GOT3 (cell line): ENCODE results near the gene USP25.

Source experiments
- DNase-seq: peaks from one replicate; lab custom pipeline; 2025; ENCODE audit warnings: mixed read lengths; lab: John Stamatoyannopoulos, UW

USP25 gene

DNA sequence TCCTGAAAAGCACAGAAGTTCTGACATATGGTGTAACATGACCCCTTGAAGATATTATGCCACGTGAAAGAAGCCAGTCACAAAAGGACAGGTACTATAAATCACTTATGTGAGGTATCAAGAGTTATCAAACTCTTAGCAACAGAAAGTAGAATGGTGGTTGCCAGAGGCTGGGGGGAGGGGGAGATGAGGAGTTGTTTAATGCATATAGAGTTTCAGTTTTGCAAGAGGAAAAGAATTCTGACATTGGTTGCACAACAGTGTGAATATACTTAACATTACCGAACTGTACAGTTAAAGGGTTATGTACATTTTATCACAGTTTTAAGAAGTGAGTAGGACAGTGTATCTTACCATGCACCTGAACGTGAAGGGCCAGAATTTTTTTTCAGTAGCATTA, 80.0 kb downstream of the USP25 start:
- no peak for DNase-seq

DNA sequence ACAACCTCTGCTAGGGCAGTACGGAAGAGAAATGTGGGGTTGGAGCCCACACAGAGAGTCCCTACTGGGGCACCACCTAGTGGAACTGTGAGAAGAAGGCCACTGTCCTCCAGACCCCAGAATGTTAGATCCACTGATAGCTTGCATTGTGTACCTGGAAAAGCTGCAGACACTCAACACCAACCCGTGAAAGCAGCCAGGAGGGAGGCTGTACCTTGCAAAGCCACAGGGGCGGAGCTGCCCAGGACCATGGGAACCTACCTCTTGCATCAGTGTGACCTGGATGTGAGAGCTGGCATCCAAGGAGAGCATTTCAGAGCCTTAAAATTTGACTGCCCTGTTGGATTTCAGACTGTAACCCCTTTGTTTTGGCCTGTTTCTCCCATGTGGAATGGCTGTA, 85.5 kb downstream of the USP25 start:
- DNase-seq = no peak

DNA sequence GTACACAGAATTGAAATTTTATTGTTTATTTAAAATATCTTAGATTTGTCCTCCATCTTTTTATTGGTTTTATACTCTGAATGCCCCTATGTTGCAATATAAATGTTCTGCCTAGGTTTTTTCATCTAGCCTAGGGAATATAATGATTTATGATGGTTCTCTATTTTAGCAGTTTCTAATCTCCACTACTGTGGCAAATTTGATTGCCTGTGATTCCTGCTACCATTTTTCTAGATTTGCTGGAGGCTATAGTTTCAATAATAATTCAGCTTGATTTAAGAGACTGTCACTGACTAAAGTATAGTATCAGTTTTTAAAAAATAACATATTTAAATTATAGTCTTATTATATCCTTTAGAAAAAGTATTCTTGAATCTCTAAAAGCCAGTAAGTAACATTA, 90.5 kb downstream of the USP25 start:
- no peak for DNase-seq

DNA sequence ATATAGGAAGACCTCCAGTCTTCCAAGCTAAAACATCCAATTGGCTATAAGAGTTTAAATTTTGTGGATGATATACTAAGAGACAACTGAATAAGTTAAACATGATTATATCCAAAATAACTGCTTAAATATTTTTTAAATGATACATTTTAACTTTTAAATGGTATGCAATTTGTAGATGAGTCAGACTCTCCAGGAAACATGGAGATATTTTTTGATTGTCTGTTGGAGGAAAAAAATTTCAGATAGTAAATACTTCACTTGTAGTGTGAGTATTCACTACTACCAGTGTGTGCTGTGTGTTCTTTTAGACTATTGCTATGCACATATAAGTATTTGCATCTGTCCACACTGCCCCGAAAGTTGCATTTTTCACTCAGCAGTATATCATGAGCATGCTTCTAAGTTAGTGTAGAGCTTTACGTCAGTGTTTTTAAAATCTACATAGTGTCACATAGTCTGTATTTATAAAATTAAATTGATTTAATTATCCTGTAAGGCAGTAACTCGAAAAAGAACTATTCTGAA, 91.1 kb downstream of the USP25 start:
- no peak for DNase-seq

DNA sequence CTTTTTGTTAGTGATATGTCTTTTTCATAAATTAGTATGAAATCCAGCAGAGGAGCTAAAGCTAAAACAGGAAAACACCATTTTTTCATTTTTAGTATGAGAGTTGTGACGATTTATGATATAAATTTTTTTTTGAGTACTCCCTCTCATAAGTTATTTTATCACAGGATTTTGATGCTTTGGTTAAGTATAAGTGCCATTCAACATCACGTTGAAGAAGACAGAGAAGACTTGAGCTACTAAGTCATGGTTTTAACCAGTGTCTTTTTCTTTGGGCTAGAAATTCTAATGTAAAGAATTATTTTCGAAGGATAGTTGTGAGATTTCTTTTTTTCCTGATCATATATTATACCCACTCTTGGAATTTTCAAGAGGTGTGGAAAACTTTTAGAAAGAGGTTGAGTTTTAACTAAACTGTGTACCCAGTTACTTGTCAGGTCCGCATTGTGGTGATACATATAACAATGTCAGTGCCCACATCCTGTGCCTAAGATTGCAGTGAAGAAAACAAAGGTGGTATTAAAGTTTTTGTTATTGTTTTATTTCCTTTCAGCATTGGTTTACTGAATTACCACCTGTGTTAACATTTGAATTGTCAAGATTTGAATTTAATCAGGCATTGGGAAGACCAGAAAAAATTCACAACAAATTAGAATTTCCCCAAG, 93.8 kb downstream of the USP25 start:
- DNase-seq = no peak

DNA sequence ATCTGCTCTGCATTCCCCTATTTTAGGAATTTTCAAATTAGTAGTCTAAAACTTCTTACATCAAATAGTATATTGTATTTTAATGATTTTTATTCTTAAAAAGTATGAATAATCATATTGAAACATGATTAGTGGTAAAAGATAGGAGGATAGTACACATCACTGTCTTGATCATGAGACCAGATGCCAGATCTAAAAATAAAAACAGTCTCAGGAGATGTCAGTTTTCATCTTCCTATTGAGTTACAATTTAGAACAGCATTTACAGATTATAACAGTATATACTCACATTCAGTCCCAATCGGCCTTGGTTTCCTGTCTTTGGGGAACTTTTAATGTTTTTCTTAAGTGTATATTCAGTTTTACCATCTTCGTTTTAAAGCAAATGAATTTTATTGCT, 95.9 kb downstream of the USP25 start:
- DNase-seq = no peak

DNA sequence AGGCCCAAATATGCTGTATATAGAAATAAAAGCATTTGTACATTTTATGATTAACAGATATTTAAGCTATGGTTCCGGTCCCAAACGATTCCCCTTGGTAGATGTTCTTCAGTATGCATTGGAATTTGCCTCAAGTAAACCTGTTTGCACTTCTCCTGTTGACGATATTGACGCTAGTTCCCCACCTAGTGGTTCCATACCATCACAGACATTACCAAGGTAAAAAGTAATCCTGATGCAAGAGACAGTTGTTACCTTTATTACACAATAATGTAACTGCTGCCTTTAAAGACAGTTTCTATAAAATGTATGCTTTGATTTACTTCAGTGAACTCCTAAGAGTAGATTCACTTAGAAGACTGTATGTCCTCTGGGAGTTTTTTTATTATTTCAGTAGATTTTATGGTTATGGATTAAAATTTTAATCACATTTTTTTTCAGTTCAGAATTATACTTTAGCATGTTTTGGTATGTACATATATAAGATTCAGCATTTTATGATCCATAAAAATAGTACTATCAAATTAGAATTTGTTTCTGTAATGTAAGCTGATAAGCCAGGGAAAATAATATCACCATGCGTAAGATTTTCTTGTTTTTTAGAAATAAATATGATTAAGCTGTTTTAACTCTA, 96.5 kb downstream of the USP25 start:
- no peak for DNase-seq

DNA sequence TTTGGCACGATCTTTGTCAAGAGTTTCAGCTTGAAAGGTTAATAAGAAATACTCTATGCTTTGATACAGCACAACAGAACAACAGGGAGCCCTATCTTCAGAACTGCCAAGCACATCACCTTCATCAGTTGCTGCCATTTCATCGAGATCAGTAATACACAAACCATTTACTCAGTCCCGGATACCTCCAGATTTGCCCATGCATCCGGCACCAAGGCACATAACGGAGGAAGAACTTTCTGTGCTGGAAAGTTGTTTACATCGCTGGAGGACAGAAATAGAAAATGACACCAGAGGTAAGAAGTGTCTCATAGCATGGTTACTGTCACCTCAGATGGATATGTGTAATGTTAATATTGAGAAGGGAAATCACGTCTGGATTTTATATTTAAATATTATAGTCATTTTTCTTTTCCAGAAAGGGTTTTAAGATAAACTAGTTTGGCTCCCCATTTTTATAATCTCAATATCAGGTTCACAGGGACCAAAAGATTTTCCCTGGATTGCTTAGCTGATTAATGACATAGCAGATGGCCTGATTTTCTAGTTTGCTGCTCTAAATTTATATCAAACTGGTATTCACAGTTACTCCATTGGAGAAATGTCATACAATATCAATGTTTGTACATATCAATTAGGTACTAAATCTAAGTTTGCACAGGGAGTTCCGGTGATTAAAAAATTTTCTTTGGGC, 97.3 kb downstream of the USP25 start:
- DNase-seq = no peak

DNA sequence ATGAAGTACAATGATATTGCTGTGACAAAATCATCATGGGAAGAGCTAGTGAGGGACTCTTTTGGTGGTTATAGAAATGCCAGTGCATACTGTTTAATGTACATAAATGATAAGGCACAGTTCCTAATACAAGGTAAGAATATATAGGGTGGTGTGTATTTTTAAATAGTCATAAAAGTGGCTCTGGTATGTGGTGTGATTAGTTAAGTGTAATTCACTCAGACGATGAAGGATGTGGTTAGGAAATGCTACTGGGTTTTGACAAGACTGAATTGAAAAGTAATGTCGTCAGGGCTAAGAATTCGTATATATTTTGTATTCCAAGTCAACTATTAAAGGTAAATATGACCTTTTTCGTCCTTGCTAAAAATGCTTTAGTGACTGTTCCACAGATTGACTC, 101.7 kb downstream of the USP25 start:
- DNase-seq = no peak

DNA sequence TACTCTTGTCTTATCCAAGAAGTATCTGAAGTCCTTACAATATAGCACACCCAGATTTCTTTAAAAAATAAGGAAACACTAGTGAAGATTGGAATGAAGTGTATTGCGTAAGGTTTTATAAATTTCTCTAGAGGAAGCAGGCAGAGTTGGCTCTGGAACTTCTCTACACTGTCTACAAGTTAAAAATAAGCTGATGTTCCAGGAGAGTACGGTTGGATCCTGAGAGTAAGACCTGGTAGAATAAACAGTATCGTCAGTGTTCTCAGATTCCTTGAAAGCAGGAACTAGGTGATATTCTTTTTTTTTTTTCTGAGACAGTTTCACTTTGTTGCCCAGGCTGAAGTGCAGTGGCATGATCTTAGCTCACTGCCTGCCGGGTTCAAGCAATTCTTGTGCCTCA, 107.9 kb downstream of the USP25 start:
- DNase-seq = no peak

DNA sequence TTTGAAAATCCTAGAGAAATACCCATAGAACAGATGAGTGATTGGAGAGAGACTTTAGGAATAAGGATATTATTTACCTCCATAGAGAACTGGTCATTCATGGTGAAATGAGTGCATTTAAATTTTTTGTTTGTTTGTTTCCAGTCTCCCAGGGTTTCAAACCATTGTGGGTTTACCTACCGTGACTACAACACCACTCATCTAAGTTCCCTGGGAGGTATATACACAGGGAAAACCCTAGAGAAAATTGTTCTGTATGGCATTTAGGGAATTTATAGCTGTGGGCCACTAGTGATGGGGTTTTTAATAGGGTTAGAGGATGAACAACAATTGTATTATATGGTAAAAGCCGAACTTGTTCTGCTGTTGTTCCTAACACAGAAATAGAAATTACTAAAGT, 109.2 kb downstream of the USP25 start:
- DNase-seq = no peak

DNA sequence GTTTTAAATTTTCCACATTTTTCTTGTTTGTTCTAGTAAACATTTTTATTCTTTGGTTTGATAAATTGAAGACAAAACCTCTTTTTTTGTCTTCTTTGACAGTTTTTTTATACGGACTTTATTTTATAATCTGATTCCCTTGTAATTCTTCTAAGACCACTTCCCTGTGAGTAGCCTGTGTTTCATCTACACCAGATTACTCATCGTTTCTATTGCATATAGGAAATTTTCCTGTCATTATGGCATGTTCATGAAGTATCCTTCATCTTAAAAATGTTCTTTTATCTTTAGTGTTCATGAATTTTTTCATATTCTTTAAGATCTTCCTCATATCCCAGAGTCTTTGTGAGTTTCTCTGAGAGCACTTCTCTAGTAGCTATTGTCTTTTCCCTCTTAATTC, 109.8 kb downstream of the USP25 start:
- DNase-seq = no peak

DNA sequence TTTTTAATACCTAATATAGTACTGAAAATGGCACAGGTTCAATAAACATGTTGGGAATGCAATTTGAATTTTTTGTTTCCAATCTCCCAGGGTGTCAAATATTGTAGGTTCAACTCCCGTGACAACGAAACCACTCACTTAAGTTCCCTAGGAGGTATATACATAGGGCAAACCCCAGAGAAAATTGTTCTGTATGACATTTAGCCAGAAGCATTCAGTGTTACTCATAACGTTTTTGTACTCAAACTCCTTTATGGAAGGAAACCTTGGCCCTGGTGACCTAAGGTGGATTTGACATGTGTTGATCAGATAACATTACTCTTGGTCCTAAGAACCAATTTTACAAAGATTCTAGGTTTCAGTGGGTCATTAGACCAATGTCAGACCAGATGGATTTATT, 110.6 kb downstream of the USP25 start:
- no peak for DNase-seq

DNA sequence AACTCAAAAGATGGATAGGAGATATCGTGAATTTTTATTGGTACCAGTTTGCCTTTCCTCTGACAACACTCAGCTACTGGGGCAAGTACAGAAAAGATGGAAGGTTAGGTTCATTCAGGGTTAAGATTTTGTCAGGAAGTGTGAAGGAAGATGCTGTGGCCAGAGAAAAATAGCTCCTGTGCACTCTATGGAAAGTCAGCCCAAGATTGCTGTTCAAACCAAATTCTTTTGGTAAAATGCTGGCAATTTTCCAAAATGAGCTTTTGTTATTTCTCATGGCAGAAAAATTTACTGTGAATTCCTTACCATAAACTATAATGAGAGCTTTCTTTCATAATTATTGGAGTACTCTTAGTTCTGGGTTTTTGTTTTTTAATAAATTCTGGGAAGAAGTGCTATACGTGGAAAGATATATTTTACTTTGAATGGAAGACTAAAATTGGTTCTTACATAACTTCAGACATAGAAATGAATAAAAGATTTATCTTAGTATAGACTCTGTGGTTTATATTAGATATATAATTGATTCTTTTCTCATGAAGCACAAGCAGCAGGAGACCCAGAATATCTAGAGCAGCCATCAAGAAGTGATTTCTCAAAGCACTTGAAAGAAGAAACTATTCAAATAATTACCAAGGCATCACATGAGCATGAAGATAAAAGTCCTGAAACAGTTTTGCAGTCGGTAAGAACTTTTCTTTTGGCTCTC, 112.2 kb downstream of the USP25 start:
- no peak for DNase-seq

DNA sequence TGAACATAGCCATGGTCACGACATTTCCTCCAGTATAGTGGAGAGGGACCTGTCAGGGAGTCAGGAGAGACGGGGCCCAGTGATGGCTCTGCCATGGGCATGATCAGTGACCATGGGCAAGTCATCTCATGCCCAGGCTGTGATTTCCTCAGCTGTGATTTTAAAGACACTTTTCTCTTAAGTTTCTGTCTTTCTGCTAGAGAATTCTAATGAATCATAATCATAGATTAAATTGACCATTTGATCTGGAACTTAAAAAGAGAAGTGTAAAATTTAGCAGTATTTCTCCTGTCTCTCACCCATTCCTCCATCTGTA, 112.7 kb downstream of the USP25 start:
- no peak for DNase-seq

DNA sequence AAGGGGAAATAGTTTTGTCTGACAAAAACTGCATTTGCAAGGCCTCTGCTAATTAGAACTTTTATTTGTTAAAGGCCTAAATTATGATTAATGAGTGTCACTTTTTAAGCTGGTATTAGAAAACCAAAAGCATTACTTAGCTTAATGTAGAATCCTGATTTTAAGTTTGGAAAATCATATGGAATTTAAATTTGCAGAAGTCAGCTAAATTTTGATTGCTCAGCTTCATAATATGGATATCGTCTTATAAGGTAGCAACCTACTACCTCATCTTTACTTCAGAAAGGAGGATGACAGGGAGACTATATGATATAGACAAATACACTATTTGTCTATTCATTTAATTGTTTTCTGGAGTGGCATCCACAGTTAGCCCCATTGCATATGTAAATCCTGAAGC, 114.0 kb downstream of the USP25 start:
- DNase-seq = no peak

DNA sequence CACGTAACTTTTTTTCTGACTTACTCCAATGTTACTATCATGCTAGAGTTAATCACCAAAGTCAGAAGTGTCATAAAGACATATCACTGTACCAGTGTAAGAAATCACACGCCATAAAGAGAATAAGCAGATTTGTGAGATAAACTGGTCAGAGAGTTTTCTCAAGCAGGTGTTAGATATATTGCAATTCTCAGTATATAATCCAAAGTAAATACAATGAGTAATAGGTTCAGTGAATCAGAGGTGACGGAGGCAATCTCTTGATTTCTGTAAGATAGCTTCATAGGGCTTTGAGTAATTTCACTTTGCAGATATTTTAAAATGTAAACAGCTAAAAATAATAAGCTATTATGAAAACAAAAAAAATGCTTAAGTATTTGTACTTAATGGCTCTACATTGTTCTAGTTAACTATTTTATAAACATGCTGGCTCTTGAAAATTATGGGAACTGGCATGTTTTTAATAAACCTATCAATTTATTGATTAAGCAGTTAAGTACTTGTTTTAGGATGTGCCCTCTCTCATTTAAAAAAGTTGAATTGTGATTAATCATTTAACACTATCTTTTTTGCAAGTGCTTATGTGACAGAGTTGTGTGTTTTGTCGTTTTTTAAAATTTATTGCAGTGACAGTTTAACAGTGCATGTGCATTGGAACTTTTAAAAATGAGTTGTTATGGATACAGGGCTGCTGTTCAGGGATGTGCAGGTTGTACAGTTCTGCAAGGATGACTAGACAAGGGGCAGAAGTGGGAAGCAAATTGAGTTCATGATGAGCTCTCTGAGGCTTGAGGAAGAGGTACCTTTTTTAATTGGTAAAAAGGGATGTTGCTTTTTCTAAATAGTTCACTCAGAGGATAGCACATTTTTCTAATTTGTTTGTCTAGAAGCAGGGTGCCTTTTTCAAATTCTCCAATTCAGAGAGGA, 119.1 kb downstream of the USP25 start:
- no peak for DNase-seq

DNA sequence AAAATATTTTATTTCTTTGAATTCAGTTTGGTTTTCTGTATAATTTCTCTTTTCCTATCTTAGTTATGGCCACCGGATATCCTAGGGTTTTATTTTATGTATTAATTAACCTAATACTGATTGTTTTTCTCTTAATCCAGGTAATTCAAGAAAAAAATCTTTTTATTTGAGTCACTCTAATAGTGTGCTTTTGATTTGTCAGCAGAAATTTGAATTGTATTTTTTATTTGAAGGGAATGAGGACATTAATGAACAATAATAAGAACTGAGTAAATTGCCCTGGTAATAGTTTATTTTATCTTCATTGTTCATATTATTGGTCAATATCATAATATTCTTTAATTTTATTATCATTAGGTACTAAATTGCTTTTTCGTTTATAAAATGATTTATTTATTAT, 120.1 kb downstream of the USP25 start:
- no peak for DNase-seq

DNA sequence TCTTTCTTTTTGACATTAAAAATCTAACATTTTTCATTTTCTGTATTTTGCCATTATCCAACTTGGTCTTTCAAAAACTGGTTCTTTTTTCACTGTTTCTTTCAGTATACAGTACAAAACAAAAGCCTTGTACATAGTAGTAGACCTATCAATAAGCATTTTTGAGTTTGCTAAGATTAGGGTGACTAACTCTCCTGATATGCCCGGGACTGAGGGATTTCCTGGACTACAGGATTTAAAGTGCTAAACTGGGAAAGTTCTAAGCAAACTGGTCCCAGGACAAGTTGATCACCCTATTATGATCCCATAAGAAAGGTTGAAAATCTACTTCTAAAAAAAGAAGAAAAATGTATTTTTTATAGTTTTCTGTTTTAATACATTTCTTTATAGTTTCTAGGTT, 120.9 kb downstream of the USP25 start:
- DNase-seq = no peak

DNA sequence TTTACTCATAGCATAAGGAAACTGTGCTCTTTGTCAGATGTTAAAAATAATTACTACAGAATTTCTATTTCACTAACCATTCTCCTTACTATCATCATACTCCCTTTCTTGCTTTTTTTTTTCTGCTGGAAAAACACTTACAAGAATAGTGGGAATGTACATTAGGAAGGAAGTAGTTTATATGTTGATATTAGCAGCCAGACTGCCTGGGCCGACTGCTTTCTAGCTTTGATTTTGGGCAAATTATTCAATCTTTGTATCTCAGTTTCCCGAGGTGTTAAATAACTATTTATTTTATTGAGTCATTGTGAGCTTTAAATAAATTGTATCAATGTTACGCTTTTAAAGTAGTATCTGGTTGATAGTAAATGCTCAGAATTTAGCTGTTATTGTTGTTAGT, 122.4 kb downstream of the USP25 start:
- DNase-seq = no peak

DNA sequence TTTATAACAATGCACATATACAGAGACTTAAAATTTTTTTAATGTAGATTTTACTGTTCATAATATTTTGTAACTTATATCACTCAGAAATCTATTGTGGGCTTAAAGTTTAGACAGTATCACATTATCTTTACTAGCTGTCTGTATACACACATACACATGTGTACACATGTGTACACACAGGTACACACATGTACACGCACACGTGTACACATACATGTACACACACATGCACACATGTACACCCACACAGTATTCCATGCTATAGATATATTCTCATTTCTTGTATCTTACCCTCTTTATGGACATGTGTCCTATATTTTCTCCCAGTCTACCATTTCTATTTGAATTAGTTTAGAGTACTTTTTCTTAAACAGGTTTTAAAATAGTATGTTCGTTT, 123.3 kb downstream of the USP25 start:
- DNase-seq = no peak

DNA sequence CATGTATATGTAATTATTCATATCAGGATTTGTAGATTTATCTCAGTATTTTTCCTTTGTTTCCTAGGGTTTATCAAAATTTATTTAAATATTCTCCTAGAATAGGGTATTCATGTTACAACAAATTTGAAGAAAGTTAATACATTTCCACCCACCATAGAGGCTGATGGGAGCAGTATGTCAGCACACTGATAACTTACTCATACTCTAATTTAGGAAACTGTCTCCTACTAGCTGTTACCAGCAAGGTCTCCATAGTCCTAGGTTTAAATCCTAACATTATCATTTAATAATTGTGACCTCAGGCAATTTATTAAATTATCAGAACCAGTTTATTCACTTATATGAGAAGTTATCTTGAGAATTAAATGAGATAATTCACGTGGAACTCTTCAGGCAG, 127.0 kb downstream of the USP25 start:
- no peak for DNase-seq
